Endothelial cell (in vitro differentiated cells): ENCODE data around the gene ERI3. TPM values are rescaled to one million over a fixed set of nuclear protein-coding genes. Genes with fewer than 3 reads are reported as not detected.
A peak's percentile ranks its signal among the peaks of the same experiment; 100 is the strongest.

Source experiments
- DNase-seq: peaks from one replicate; pipeline ENCODE4 v3.0.0; 2021; ENCODE audit warnings: low spot score
- H3K27ac Mint-ChIP-seq: one replicate; pipeline ENCODE4 v1.8.0; 2021; ENCODE audit warnings: mixed read lengths, inconsistent platforms; ENCODE audit not compliant: unreplicated experiment
- H3K27me3 Mint-ChIP-seq: one replicate; pipeline ENCODE4 v1.8.0; 2021; ENCODE audit warnings: mild to moderate bottlenecking, moderate library complexity, mixed read lengths, inconsistent platforms; ENCODE audit not compliant: unreplicated experiment
- H3K36me3 Mint-ChIP-seq: one replicate; pipeline ENCODE4 v1.8.0; 2021; ENCODE audit warnings: mild to moderate bottlenecking, low read depth, mixed read lengths, inconsistent platforms; ENCODE audit not compliant: unreplicated experiment
- H3K4me1 Mint-ChIP-seq: one replicate; pipeline ENCODE4 v1.8.0; 2021; ENCODE audit warnings: mild to moderate bottlenecking, mixed read lengths, inconsistent platforms; ENCODE audit not compliant: unreplicated experiment
- H3K4me3 Mint-ChIP-seq: one replicate; pipeline ENCODE4 v1.8.0; 2021; ENCODE audit warnings: mild to moderate bottlenecking, mixed read lengths, inconsistent platforms; ENCODE audit not compliant: unreplicated experiment
- H3K9me3 Mint-ChIP-seq: one replicate; pipeline ENCODE4 v1.8.0; 2021; ENCODE audit warnings: mixed read lengths, inconsistent platforms; ENCODE audit not compliant: unreplicated experiment
- total RNA-seq: library from RNA; stranded (reverse); fragmentation: NEBNext Ultra II Directional; extraction: Animal tissue kit (Norgen Biotek cat#: 25700); gene quantifications from one replicate; pipeline ENCODE4 v1.2.1, GENCODE V29; 2021; ENCODE audit not compliant: unreplicated experiment
- TF ChIP-seq, protein P1 (sequence below): fragments of 200-600 bp; sonication (generic); IDR thresholded peaks from one replicate; pipeline ENCODE4 v1.5.0; 2021; ENCODE audit warnings: antibody characterized with exemption; ENCODE audit not compliant: unreplicated experiment

ERI3 gene
- total RNA-seq, 1 donor from 2014 or later = 42.6 TPM

DNA sequence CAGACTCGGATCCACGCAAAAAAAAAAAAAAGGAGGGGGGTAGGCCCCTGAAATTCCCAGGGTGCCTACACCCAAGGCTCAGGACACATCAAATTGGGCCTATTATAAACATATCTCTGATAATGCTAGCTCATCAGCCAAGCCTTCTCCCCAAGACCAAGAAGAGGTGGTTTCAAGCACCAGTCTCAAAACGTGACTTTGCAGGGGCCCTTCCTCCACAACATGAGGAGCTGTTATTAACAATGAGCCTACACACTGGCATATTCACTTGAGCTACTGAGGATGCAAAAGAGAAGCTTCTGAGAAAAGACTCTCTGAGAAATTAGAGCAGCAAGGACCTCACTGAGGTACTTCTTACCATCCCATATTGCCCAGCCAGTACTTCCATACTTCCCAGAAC is 32.7 kb downstream of the ERI3 start:
- Mint-ChIP-seq H3K27ac (no peak overlapping the region), H3K4me1 (peaks cover 13% of the 10 kb centered on the region), H3K36me3 (peaks cover 5% of the 10 kb centered on the region), H3K27me3 (no peaks in the 10 kb centered on the region), H3K4me3 (no peak overlapping the region), H3K9me3 (no peaks in the 10 kb centered on the region)
- DNase-seq = no peak
- TF ChIP-seq, protein P1, sequence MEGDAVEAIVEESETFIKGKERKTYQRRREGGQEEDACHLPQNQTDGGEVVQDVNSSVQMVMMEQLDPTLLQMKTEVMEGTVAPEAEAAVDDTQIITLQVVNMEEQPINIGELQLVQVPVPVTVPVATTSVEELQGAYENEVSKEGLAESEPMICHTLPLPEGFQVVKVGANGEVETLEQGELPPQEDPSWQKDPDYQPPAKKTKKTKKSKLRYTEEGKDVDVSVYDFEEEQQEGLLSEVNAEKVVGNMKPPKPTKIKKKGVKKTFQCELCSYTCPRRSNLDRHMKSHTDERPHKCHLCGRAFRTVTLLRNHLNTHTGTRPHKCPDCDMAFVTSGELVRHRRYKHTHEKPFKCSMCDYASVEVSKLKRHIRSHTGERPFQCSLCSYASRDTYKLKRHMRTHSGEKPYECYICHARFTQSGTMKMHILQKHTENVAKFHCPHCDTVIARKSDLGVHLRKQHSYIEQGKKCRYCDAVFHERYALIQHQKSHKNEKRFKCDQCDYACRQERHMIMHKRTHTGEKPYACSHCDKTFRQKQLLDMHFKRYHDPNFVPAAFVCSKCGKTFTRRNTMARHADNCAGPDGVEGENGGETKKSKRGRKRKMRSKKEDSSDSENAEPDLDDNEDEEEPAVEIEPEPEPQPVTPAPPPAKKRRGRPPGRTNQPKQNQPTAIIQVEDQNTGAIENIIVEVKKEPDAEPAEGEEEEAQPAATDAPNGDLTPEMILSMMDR = no peak

GRCh38 chr1:44321466-44321865 is 33.6 kb downstream of the ERI3 start:
- peaks cover 16% of the 10 kb centered on the region for H3K4me1 Mint-ChIP-seq
- no peaks in the 10 kb centered on the region for H3K27me3 Mint-ChIP-seq
- DNase-seq = no peak
- no peak overlapping the region for H3K4me3 Mint-ChIP-seq
- TF ChIP-seq, protein P1 = no peak
- no peak overlapping the region for H3K27ac Mint-ChIP-seq
- H3K9me3 Mint-ChIP-seq = no peaks in the 10 kb centered on the region
- peaks cover 6% of the 10 kb centered on the region for H3K36me3 Mint-ChIP-seq

DNA sequence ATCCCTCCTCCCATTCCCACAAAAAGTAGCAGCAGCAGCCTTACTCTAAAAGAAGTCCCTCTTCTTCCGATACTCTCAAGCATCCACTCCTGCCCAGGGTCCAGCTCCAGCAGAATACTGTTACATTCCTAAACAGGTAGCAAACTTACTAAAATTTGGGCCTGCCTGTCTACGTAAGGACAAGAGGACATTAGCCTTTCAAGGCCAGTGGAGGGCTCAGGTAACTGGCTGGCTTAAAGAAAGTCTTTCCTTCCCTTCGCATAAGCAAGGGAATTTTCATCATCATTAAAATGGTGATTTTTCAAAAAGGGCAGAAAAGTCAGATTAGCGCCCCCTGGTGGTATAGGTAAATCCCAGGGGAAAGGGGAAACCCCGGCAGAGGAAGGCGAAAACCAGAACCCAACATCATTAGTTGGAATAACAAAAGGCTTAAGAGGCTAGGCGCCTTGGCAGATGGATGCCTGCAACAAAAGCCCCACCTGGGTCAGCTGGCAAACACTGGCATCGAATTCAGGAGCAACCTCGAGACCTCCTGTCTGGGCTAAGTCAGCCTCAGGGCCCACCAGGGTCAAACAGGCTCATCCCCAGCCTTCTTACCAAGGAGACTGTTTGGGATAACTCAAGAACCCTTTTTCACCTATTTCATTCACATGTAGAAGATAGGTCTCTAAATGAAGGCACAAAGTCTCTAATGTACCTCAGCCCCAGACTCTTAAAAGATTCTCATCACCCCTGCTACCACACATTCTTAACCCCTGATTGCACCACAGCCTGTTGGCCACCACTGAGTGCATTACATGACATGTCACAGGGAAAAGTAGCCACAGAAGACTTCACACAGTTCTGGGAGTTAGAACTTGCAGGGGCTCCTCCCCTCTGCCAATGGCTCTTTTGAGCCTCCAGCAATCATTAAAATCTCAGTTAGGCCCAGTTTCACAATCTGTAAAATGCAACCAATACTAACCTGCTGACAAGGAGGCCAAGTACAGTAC is 36.7 kb downstream of the ERI3 start:
- H3K9me3 Mint-ChIP-seq = no peaks in the 10 kb centered on the region
- peaks cover 10% of the 10 kb centered on the region for H3K36me3 Mint-ChIP-seq
- TF ChIP-seq, protein P1 = peak; percentile 94
- H3K4me1 Mint-ChIP-seq = peaks cover 18% of the 10 kb centered on the region
- H3K27me3 Mint-ChIP-seq = no peaks in the 10 kb centered on the region
- H3K4me3 Mint-ChIP-seq = no peak overlapping the region
- peak; percentile 57 for DNase-seq
- no peak overlapping the region for H3K27ac Mint-ChIP-seq

DNA sequence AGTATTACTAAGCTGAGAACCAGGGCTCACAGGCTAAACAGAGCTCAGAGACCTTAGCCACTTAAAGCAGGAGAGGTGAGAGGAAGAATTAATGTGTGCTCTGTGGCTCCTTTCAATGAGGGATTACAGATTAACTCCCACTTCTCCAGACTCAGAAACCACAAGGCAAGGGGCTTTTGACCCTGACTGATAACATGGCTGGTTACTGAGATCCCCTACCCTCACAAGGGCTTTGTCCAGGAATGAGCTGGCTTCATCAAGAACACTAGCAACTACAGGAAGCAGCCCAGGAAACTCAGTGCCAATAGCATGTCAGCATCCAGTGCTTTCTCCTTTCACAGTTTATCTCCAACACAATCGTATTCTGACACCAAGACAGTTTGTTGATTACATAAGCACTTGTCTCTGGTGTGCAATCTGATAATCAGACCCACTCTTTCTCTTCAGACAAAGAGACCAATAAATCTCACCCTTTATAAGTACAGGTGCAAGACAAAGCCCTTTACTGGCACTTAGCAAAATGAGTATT is 38.8 kb downstream of the ERI3 start:
- TF ChIP-seq, protein P1 = no peak
- no peaks in the 10 kb centered on the region for H3K27me3 Mint-ChIP-seq

DNA sequence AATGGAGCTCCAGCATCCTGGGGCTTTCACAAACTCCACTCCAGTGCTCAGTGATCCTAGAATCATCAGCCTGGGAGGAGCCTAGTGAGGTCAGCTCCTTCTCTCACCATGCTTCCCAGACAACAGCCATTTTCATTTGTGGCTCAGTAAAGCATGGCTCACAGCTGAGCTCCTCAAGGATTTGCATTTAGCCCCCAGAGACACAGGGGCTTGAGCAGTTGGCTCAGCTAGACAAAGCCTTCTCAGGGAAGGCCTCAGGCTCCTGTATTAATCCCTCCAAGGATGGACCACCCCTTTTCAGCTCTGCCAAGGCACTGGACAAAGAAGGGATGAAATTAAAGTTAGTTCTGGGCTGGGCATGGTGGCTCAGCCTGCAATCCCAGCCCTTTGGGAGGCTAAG is 39.5 kb downstream of the ERI3 start:
- no peak overlapping the region for H3K4me3 Mint-ChIP-seq
- TF ChIP-seq, protein P1 = no peak
- peaks cover 19% of the 10 kb centered on the region for H3K36me3 Mint-ChIP-seq
- no peaks in the 10 kb centered on the region for H3K9me3 Mint-ChIP-seq
- no peak for DNase-seq
- H3K27me3 Mint-ChIP-seq = no peaks in the 10 kb centered on the region
- H3K27ac Mint-ChIP-seq = no peak overlapping the region
- H3K4me1 Mint-ChIP-seq = peaks cover 9% of the 10 kb centered on the region

More for the DNA sequence above, 38.8 kb downstream of the ERI3 start:
- peaks cover 11% of the 10 kb centered on the region for H3K4me1 Mint-ChIP-seq
- DNase-seq = peak; percentile 9
- H3K9me3 Mint-ChIP-seq = no peaks in the 10 kb centered on the region
- H3K27ac Mint-ChIP-seq = peak overlapping the region; percentile 39
- no peak overlapping the region for H3K4me3 Mint-ChIP-seq
- H3K36me3 Mint-ChIP-seq = peaks cover 15% of the 10 kb centered on the region
